Omental fat pad (tissue), 4 donors: ENCODE measurements around the gene MAN1C1. TPM values are rescaled to one million over a fixed set of nuclear protein-coding genes. Genes with fewer than 3 reads are reported as not detected.

ENCODE experiments used
- ATAC-seq: fragments of 150-250 bp; one replicate; pipeline ENCODE4 v1.9.1; 2016; ENCODE audit warnings: mild to moderate bottlenecking, moderate library complexity; ENCODE audit not compliant: low FRiP score
- DNase-seq: peaks from one replicate; pipeline ENCODE4 v3.0.0-alpha.2; 2019; ENCODE audit warnings: low spot score
- total RNA-seq, 4 donors: library from RNA; depleted of rRNA; stranded (reverse); fragments of >200 nt; gene quantifications; one replicate each; pipeline ENCODE4 v1.1.0, GENCODE V29; 2016
- TF ChIP-seq, protein P1 (sequence below), 3 donors: fragments of 450-650 bp; IDR thresholded peaks; one replicate each; pipeline ENCODE4 v1.5.1; 2016 to 2017; ENCODE audit warnings: antibody characterized with exemption in 3 of 3, mild to moderate bottlenecking in 3 of 3, moderate library complexity in 2 of 3

Gene MAN1C1
- total RNA-seq, 4 donors from 2014 or later, result 21.0 to 47.4 (median 24.4) TPM

DNA sequence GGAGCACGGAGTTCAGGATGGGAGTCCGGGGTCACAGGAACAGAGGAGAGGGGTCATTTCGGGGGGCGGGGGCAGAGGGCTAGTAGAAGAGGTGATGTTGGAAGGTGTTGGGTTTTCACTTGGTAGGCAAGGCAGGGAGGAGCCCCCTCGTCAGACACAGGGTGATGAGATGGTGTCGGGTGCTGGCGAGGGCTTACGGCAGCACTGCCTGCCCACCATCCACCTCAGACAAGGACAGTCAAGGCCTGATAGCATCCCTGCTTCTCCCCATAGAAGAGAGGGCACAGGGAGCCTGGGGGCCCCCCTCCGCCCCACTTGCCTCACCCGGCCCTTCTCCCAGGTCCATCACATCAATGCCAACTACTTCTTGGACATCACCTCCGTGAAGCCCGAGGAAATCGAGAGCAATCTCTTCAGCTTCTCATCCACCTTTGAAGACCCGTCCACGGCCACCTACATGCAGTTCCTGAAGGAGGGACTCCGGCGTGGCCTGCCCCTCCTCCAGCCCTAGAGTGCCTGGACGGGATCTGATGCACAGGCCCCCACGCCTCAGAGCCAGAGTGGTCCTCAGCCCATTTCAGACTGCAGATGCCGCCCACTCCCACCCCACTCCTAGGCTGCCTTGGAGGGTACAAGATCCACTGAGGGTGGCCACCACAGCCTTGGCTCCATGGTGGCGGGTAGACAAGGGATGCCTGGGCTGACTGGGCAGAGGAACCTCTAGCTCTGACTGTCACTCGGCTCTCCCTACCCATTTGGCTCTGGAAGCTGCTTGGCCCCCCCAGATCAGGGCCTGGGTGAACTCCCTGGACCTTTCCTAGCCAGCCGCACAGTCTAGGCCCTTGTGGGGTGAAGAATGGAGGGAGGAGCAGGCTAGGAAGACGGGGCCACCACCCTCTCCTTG, 198.9 kb downstream of the MAN1C1 start:
- no peak for DNase-seq
- ATAC-seq, result no peak
- TF ChIP-seq, protein P1, sequence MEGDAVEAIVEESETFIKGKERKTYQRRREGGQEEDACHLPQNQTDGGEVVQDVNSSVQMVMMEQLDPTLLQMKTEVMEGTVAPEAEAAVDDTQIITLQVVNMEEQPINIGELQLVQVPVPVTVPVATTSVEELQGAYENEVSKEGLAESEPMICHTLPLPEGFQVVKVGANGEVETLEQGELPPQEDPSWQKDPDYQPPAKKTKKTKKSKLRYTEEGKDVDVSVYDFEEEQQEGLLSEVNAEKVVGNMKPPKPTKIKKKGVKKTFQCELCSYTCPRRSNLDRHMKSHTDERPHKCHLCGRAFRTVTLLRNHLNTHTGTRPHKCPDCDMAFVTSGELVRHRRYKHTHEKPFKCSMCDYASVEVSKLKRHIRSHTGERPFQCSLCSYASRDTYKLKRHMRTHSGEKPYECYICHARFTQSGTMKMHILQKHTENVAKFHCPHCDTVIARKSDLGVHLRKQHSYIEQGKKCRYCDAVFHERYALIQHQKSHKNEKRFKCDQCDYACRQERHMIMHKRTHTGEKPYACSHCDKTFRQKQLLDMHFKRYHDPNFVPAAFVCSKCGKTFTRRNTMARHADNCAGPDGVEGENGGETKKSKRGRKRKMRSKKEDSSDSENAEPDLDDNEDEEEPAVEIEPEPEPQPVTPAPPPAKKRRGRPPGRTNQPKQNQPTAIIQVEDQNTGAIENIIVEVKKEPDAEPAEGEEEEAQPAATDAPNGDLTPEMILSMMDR (IDR thresholded peaks at IDR 0.05), result no peak

DNA sequence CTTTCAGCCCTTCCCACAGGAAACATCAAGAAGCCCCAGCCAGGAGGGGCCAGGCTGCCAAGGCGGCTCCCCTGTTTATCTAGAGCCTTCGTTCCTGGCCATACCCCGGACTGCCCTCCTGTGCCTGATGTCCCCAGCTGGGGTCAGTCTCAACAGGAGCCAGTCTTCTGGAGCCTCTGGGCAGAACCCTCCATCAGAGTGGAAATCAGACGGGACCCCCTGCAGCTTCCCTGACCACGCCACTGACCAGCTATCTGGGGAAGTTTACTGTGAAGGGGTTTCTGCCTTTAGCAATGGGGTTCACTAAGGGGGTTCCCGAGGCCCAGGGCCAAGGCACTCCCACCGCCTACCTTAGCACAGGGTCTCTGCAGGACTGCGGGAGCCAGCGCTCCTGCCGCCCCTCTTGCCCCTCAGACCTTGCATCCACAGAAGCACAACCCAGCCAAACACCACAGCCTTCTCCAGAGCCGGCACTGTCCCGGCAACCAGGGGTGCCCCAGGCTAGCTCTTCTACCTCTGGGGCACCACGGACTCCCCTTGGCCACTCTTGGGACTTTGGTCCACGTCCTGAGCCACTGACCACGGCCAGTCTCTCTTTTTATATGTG, 199.6 kb downstream of the MAN1C1 start:
- TF ChIP-seq, protein P1 (IDR thresholded peaks at IDR 0.05), result no peak
- no peak for ATAC-seq
- DNase-seq, result no peak

DNA sequence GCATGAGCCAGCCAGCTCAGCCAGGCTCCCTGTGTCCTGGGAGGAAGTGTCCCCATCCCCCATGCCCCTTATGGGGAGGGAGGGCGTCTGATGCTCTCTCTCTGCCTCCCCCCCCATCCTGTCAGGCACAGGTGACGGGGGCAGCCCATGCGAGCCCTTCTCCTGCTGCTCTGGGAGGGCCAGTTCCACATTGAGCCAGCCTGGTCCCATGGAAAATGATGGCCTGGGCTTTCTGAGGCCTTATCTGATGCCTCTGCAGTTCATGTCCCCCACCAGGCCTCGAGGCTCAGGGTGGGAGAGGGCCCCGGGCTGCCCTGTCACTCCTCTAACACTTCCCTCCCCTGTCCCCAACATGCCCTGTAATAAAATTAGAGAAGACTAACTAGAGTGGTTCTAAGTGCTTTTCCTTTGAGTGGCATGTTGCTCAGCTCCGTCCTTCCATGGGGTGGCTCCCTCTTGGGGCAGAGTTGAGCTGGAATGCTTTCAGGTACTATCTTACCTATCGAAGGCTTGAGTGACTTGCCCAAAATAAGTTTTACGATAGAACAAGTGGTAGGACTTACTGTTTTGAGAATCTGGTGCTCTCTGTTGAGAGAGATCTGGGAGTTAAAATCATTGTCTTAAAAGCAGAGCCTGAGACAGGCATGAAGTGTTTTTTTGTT, 201.4 kb downstream of the MAN1C1 start:
- no peak for ATAC-seq
- TF ChIP-seq, protein P1 (IDR thresholded peaks at IDR 0.05), result no peak

DNA sequence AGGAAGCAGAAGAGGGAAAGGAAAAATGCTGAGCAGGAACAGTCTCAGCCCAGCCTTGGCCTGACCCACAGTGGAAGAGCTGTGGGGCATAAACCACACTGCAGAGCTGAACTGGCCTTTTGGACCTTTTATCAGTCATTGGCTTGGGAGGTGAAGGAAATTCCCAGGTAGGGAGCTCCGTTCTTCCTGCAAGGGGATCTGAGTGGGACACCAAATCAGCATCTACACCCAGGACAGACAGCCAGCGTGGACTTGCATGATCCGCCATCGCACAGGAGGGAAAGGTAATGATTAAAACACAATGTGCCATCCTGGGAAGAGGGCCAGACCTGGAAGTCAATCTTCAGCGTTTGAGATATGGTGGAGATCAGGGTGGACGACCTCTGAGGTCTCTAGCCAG, 202.0 kb downstream of the MAN1C1 start:
- ATAC-seq (no peak), DNase-seq (no peak)
- TF ChIP-seq, protein P1 (IDR thresholded peaks at IDR 0.05), result no peak

More for the DNA sequence above, 201.4 kb downstream of the MAN1C1 start:
- no peak for DNase-seq

DNA sequence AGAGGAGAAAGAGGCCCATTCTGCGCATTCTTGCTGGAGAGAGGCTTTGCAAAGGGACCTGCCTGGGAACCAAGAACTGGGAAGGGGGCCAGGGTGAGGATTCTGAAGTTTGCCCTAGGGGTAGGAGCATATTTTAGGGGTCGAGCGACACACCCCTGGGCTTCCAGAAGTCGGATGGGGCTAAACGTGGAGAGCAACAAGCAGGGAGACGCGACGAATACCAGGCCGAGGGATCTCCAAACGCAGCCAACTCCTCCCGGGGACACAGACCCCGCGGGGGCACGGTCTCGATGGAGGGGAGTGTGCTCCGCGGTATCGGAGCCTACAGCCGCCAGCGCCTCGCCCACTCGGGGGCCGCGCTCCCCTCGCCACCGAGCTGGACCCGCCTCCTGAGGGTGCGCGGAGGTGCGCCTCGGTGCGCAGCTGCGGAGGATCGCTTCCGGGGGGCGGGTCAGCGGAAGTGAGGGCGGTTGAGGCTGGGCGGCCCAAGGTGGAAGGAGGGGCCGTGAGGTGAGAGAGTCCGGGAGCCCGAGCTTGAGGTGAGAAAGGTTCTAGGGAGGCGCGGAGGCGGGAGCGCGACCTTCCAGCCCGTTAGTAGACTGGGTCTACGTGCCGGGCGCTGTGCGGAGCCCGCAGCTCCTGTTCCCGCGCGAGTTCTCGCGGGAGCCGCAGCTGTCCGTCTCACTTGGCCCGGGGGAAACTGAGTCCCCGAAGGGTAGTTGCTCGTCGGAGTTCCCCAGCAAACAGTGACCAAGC, 203.1 kb downstream of the MAN1C1 start, which contains the start of gene MTFR1L:
TSS of gene MTFR1L (plus strand) at position 464 of the 756 bp plus-strand sequence. CDS start 3,151 bp downstream, outside the sequence.
- TF ChIP-seq, protein P1 (IDR thresholded peaks at IDR 0.05), result no peak
- no peak for DNase-seq
- ATAC-seq, result peak; percentile 89
